Endothelial cell (in vitro differentiated cells): ENCODE results near the gene VSTM4. TPM values are rescaled to one million over a fixed set of nuclear protein-coding genes. Genes with fewer than 3 reads are reported as not detected.

Experiments
- DNase-seq: peaks from one replicate; pipeline ENCODE4 v3.0.0; 2021; ENCODE audit warnings: low spot score
- H3K27ac Mint-ChIP-seq: one replicate; pipeline ENCODE4 v1.8.0; 2021; ENCODE audit warnings: mixed read lengths, inconsistent platforms; ENCODE audit not compliant: unreplicated experiment
- H3K27me3 Mint-ChIP-seq: one replicate; pipeline ENCODE4 v1.8.0; 2021; ENCODE audit warnings: mild to moderate bottlenecking, moderate library complexity, mixed read lengths, inconsistent platforms; ENCODE audit not compliant: unreplicated experiment
- H3K36me3 Mint-ChIP-seq: one replicate; pipeline ENCODE4 v1.8.0; 2021; ENCODE audit warnings: mild to moderate bottlenecking, low read depth, mixed read lengths, inconsistent platforms; ENCODE audit not compliant: unreplicated experiment
- H3K4me1 Mint-ChIP-seq: one replicate; pipeline ENCODE4 v1.8.0; 2021; ENCODE audit warnings: mild to moderate bottlenecking, mixed read lengths, inconsistent platforms; ENCODE audit not compliant: unreplicated experiment
- H3K4me3 Mint-ChIP-seq: one replicate; pipeline ENCODE4 v1.8.0; 2021; ENCODE audit warnings: mild to moderate bottlenecking, mixed read lengths, inconsistent platforms; ENCODE audit not compliant: unreplicated experiment
- H3K9me3 Mint-ChIP-seq: one replicate; pipeline ENCODE4 v1.8.0; 2021; ENCODE audit warnings: mixed read lengths, inconsistent platforms; ENCODE audit not compliant: unreplicated experiment
- CTCF ChIP-seq: fragments of 200-600 bp; sonication (generic); IDR thresholded peaks from one replicate; pipeline ENCODE4 v1.5.0; 2021; ENCODE audit warnings: antibody characterized with exemption; ENCODE audit not compliant: unreplicated experiment
- total RNA-seq: library from RNA; stranded (reverse); fragmentation: NEBNext Ultra II Directional; extraction: Animal tissue kit (Norgen Biotek cat#: 25700); gene quantifications from one replicate; pipeline ENCODE4 v1.2.1, GENCODE V29; 2021; ENCODE audit not compliant: unreplicated experiment

Gene VSTM4
- total RNA-seq, 1 donor from 2014 or later: 0.38 TPM

GRCh38 chr10:49000437-49001398 lies 114.6 kb downstream of the VSTM4 start:
- Mint-ChIP-seq H3K4me3 (no peak overlapping the region), H3K4me1 (no peaks in the 10 kb centered on the region), H3K27ac (no peak overlapping the region), H3K27me3 (no peaks in the 10 kb centered on the region), H3K9me3 (no peaks in the 10 kb centered on the region), H3K36me3 (no peaks in the 10 kb centered on the region)
- no peak for DNase-seq
- TF ChIP-seq CTCF: no peak

- no peaks in the 10 kb centered on the region for H3K27me3 Mint-ChIP-seq
- no peak for TF ChIP-seq CTCF
- no peaks in the 10 kb centered on the region for H3K4me1 Mint-ChIP-seq
- no peaks in the 10 kb centered on the region for H3K9me3 Mint-ChIP-seq
- no peak overlapping the region for H3K27ac Mint-ChIP-seq
- no peaks in the 10 kb centered on the region for H3K36me3 Mint-ChIP-seq
- no peak overlapping the region for H3K4me3 Mint-ChIP-seq
- DNase-seq: no peak
Measured at GRCh38 chr10:48999346-48999745, 116.0 kb downstream of the VSTM4 start.

GRCh38 chr10:48996329-48996728 lies 119.0 kb downstream of the VSTM4 start:
- no peak for DNase-seq
- no peak overlapping the region for H3K4me3 Mint-ChIP-seq
- TF ChIP-seq CTCF: no peak
- peaks cover 3% of the 10 kb centered on the region for H3K4me1 Mint-ChIP-seq
- H3K9me3 Mint-ChIP-seq: no peaks in the 10 kb centered on the region
- no peaks in the 10 kb centered on the region for H3K27me3 Mint-ChIP-seq
- H3K36me3 Mint-ChIP-seq: no peaks in the 10 kb centered on the region
- no peak overlapping the region for H3K27ac Mint-ChIP-seq

- TF ChIP-seq CTCF: no peak
- H3K27me3 Mint-ChIP-seq: no peaks in the 10 kb centered on the region
- no peaks in the 10 kb centered on the region for H3K36me3 Mint-ChIP-seq
- H3K9me3 Mint-ChIP-seq: no peaks in the 10 kb centered on the region
- H3K4me1 Mint-ChIP-seq: peaks cover 3% of the 10 kb centered on the region
- H3K4me3 Mint-ChIP-seq: no peak overlapping the region
- H3K27ac Mint-ChIP-seq: no peak overlapping the region
- DNase-seq: no peak
Measured at GRCh38 chr10:48993627-48994026, 121.7 kb downstream of the VSTM4 start.

GRCh38 chr10:48990226-48990625 lies 125.1 kb downstream of the VSTM4 start:
- Mint-ChIP-seq H3K36me3 (no peaks in the 10 kb centered on the region), H3K9me3 (no peaks in the 10 kb centered on the region), H3K27me3 (no peaks in the 10 kb centered on the region), H3K4me1 (peaks cover 6% of the 10 kb centered on the region), H3K27ac (no peak overlapping the region), H3K4me3 (no peak overlapping the region)
- no peak for DNase-seq
- TF ChIP-seq CTCF: no peak
